Measurements from ENCODE around the gene FBXL16.

- TF ChIP-seq, protein P1, sequence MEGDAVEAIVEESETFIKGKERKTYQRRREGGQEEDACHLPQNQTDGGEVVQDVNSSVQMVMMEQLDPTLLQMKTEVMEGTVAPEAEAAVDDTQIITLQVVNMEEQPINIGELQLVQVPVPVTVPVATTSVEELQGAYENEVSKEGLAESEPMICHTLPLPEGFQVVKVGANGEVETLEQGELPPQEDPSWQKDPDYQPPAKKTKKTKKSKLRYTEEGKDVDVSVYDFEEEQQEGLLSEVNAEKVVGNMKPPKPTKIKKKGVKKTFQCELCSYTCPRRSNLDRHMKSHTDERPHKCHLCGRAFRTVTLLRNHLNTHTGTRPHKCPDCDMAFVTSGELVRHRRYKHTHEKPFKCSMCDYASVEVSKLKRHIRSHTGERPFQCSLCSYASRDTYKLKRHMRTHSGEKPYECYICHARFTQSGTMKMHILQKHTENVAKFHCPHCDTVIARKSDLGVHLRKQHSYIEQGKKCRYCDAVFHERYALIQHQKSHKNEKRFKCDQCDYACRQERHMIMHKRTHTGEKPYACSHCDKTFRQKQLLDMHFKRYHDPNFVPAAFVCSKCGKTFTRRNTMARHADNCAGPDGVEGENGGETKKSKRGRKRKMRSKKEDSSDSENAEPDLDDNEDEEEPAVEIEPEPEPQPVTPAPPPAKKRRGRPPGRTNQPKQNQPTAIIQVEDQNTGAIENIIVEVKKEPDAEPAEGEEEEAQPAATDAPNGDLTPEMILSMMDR (IDR thresholded peaks at IDR 0.05), result no peak
- no peak for TF ChIP-seq POLR2A (IDR thresholded peaks at IDR 0.05)
Observed at GRCh38 chr16:667113-667779, 38.4 kb downstream of the FBXL16 start.
